ENCODE measurements around the gene ZFYVE27.
"Not testable (repeated sequence)": the region's sequence is repeated elsewhere in the genome, so short reads cannot be mapped to it uniquely, and the experiment has no call there.

The ZFYVE27 gene

GRCh38 chr10:97736902-97737769 lies at the start of gene ZFYVE27:
TSS of gene ZFYVE27 (plus strand) at chr10:97737128. CDS start at chr10:97738478, 1,350 bp downstream.
- peak; percentile 95 for DNase-seq (ENCODE audit: low spot score)

- no peak for DNase-seq (ENCODE audit: low spot score)
These were observed 48.8 kb upstream of the ZFYVE27 start for GRCh38 chr10:97687785-97688781.

GRCh38 chr10:97689559-97690020 lies 47.3 kb upstream of the ZFYVE27 start:
- DNase-seq (ENCODE audit: low spot score) = no peak

GRCh38 chr10:97690133-97690532 lies 46.8 kb upstream of the ZFYVE27 start:
- DNase-seq (ENCODE audit: low spot score) = no peak

GRCh38 chr10:97698072-97698655 lies 38.8 kb upstream of the ZFYVE27 start:
- DNase-seq (ENCODE audit: low spot score) = not testable (repeated sequence)

GRCh38 chr10:97701438-97702069 lies 35.4 kb upstream of the ZFYVE27 start:
- DNase-seq (ENCODE audit: low spot score) = peak; percentile 69

- no peak for DNase-seq (ENCODE audit: low spot score)
These were observed 33.4 kb upstream of the ZFYVE27 start for GRCh38 chr10:97703398-97704067.

GRCh38 chr10:97704341-97704740 lies 32.6 kb upstream of the ZFYVE27 start:
- no peak for DNase-seq (ENCODE audit: low spot score)

GRCh38 chr10:97705006-97705670 lies 31.8 kb upstream of the ZFYVE27 start:
- no peak for DNase-seq (ENCODE audit: low spot score)

GRCh38 chr10:97707134-97707861 lies 29.6 kb upstream of the ZFYVE27 start:
- DNase-seq (ENCODE audit: low spot score) = no peak

- DNase-seq (ENCODE audit: low spot score) = no peak
These were observed 28.8 kb upstream of the ZFYVE27 start for GRCh38 chr10:97708167-97708566.

- DNase-seq (ENCODE audit: low spot score) = peak; percentile 43
These were observed 27.7 kb upstream of the ZFYVE27 start for GRCh38 chr10:97708976-97709946.

GRCh38 chr10:97711640-97712572 lies 25.0 kb upstream of the ZFYVE27 start:
- DNase-seq (ENCODE audit: low spot score) = no peak

GRCh38 chr10:97713339-97713825 lies 23.5 kb upstream of the ZFYVE27 start, which contains the start of gene MARVELD1:
TSS of gene MARVELD1 (plus strand) at chr10:97713730. CDS start at chr10:97713877, 147 bp downstream.
- no peak for DNase-seq (ENCODE audit: low spot score)

GRCh38 chr10:97713826-97714400 lies 23.0 kb upstream of the ZFYVE27 start:
- peak; percentile 45 for DNase-seq (ENCODE audit: low spot score)

- no peak for DNase-seq (ENCODE audit: low spot score)
These were observed 22.3 kb upstream of the ZFYVE27 start for GRCh38 chr10:97714401-97715258.

Data from CD4-positive, alpha-beta T cell treated with Interleukin-15 for 4 hours (primary cell).